ENCODE data around the gene TENM3.
"Not testable (repeated sequence)": the region's sequence is repeated elsewhere in the genome, so short reads cannot be mapped to it uniquely, and the experiment has no call there.

The TENM3 gene

DNA sequence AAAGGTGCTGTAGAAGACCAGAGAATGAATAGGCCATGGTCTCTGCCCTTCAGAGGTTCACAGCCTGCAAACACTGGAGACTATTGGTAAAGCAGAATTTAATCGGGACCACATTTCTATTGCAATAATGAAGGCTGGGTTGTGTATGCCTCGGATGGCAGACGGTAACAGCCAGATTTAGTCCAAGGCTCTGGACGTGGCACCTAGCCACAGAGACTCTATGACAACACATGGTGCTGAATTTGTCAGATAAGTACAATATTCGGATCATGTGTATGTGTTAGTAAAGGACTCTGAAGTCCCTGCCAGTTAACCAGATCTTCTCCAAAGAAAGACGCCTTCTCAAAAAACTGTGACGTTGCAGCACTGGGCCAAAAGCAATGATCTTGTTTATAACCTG, 545.0 kb downstream of the TENM3 start:
- no peak for DNase-seq (ENCODE audit: low spot score)

DNA sequence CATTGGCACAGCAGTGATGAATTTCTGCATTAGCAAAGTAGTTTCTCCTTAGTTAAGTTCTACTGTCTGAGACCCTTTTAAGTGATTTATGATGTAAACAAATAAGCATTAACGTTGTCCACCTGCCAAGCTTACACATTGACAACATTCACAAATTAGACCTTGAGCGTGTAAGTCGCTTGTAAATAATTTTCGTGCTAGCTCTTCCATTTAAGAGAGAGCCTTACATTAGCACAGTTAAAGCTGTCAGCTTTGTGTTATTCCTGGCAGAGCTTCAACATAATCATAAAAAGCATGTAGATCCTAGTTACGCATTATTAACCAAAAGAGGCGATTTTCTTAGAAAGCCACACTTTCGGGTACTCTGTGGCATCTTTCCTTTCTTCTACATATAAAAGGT, 546.3 kb downstream of the TENM3 start:
- no peak for DNase-seq (ENCODE audit: low spot score)

DNA sequence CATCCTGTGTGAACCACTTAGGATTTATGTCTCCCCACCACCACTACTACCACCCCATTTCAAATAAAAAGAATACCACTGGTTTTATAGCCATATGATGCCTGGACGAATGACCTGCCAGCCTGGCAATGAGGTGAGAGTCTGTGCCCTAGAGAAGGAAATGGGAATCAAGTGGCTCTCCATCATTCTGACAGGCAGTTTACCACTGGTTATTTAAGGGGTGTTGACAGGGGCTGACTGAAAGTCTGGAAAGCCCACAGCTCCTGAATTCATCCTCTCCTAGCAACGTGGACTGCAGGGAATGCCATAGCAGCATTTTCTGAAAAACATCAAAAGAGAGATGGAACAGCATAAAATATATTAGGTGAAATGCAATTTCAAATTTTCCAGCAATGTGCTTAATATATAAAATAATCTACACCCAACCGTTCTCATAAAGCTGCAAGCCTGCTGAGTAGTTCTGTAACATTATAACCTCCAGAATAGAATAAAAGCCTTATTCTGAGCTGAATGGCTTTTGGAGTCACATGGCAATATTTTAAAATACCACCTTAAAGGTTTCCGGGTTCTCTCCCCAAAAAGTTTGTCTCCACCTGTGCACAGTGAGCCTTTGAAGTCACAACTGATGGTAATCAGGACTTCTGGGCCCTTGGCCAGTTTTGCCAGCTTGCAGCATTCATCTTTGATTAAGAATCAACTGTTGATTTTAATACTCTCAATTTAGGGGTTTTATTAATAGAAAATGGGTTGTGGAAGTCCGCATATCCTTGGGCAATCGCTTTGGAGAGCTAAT, 552.4 kb downstream of the TENM3 start:
- no peak for DNase-seq (ENCODE audit: low spot score)

DNA sequence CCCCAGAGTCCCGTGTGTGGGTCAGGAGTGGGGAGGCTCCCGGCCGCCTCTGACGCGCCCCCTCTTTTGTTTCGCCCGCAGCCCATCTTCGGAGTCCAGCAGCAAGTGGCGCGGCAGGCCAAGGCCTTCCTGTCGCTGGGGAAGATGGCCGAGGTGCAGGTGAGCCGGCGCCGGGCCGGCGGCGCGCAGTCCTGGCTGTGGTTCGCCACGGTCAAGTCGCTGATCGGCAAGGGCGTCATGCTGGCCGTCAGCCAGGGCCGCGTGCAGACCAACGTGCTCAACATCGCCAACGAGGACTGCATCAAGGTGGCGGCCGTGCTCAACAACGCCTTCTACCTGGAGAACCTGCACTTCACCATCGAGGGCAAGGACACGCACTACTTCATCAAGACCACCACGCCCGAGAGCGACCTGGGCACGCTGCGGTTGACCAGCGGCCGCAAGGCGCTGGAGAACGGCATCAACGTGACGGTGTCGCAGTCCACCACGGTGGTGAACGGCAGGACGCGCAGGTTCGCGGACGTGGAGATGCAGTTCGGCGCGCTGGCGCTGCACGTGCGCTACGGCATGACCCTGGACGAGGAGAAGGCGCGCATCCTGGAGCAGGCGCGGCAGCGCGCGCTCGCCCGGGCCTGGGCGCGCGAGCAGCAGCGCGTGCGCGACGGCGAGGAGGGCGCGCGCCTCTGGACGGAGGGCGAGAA, 556.5 kb downstream of the TENM3 start:
- no peak for DNase-seq (ENCODE audit: low spot score)

DNA sequence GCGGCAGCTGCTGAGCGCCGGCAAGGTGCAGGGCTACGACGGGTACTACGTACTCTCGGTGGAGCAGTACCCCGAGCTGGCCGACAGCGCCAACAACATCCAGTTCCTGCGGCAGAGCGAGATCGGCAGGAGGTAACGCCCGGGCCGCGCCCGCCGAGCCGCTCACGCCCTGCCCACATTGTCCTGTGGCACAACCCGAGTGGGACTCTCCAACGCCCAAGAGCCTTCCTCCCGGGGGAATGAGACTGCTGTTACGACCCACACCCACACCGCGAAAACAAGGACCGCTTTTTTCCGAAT, 557.0 kb downstream of the TENM3 start:
- no peak for DNase-seq (ENCODE audit: low spot score)

DNA sequence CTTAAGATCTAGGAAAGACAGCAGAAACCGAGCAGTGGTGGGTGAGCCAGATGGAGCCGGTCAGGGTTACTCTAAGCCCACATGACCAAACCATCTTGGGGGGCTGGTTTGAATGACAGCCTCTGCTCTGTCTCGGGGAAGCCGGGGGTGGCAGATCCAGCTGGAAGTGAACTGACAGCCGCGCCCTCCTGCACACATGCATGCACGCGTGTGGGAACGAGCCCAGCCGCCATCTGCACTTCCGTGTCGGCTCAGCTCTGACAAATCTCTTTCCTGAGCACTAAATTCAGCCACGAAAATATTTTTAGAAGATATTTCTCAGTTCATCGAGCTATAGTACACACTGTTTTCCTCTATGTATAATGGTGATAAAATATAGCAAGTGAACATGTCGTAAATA, 558.4 kb downstream of the TENM3 start:
- DNase-seq (ENCODE audit: low spot score), result no peak

DNA sequence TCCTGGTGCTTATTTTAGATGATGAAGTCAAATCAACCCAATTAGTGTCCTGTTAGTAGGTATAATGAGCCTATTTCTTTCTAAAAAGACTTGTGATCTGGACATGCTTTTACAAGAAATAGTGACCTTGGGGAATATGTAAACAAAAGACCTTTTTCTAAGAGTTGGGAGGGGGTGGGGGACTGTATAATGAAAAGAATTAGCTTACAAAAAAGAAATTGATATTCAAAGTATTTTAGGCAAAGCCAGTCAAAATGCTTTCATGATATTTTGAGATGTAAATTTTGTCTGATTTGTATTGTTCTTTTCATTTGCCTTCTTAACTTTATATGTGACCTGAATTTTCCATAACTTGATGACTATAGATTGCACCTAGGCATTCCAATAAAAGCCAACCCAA, 559.4 kb downstream of the TENM3 start:
- no peak for DNase-seq (ENCODE audit: low spot score)

DNA sequence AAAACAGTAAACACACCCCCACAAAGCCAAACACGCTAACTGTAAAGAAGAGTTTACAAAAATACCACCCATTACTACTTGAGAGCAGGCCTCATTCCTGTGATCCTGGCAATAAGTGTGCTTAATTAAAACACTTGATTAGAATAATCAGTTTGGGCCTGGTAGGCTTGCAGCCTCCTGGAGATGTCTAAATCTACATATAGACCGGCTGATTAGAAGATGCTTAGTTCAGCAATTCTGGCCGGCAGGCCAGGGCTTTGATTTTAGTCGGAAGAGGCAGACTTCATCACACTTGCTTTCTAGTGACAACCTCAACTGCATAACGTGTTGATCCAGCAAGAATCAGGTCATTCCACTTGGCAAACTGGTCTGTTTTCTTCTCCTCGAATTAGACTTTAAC, 560.0 kb downstream of the TENM3 start:
- no peak for DNase-seq (ENCODE audit: low spot score)

DNA sequence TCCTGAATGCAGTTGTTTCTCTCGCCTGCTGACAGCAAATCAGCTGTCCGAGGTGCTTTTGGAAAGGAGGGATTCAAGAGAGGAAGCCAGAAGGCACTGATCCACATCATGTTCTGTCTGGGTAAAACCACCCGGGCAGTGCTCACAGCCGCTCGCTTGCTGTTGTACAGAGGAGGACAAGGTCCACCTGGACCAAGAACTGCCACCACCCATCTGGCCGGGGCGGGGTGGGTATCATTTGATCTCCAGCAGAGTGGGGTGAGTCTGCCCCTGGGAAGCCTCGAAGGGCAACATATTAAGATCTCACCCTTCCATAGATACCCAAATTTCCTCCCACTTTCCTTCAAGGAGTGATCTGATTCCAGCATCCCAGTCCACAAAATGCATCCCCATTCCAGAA, 560.9 kb downstream of the TENM3 start:
- no peak for DNase-seq (ENCODE audit: low spot score)

DNA sequence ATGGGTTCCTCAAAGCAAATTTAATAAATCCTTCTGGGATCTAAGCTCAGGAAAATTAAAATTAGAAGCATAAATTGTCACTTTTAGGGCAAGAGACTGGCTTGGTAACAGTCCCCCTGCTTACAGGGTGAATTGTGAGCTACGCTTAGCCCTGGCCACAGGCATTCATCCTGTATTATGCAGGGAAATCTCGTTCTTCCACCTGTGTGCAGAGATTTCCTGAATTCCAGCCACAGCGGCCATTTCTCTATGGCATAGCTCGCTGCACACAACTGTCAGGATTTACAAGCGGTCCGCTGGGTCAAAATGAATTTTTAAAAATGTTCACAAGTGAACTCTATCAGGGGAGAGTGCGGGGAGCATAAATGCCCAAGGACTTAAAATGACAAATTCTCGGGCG, 562.1 kb downstream of the TENM3 start:
- DNase-seq (ENCODE audit: low spot score), result no peak

DNA sequence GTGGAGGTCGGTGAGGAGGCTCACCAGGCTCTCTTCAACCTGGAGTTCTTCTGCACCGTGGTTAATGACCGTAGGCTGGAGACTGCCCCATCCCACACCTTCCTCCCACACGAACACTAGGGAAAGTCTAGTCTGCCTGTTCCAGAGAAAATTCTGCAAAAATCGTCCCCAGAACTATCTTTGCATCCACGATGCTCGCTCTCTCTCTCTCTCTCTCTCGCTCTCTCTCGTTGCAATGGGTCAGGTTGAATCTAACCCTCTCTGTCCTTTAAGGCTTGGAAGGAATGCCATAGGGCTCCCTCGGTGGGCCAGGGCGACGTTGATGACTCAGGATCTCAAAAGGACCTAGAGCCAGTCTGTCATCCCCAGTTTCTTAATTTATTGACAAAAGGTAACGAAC, 562.5 kb downstream of the TENM3 start:
- DNase-seq (ENCODE audit: low spot score), result no peak

DNA sequence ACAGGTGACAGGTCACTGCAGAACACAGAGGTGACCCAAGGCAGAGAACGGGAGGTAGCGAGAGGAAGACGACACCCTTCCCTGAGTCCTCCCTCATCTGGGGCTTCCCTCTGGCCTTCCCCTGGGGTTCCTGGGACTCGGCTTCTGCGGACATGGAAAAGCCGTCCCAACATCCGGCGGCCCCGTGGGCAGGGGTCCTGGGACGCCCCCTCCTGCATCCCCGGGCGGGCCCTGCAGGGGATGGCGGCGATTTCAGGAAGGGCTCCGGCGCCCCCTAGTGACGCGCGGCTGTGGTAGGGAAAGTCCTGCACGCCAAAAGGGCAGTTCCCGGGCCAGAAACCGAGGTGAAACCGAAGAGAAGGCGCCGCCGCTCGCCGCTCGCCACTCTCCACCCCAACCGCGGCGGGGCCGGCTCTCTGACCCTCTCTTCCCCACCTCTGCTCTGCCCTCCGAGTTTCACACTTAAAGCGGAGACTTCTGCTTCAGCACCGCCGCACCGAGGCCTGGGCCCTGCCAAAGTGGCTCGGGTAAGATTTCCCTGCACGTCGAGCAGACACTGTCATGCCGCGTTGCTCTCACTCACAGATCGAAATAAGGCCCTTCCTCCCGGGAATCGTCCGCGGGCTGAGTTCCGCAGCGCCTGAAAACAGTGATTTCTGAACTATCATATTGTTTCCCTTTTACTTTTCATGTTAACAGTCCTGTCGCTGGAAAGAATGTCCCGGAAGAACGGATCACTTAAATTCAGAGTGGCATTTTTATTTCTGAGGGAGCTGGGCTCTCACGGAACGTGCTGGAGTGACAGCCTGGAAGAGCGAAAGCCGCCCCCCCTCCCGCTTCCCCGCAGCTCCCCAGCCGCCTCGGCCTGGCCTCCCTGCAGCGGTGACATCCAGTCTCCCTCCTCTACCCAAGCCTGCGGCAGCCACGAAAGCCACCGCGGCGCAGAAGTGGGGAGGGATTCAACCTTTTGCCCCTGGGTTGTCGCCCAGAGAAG, 563.4 kb downstream of the TENM3 start:
- DNase-seq (ENCODE audit: low spot score), result peak; percentile 75

DNA sequence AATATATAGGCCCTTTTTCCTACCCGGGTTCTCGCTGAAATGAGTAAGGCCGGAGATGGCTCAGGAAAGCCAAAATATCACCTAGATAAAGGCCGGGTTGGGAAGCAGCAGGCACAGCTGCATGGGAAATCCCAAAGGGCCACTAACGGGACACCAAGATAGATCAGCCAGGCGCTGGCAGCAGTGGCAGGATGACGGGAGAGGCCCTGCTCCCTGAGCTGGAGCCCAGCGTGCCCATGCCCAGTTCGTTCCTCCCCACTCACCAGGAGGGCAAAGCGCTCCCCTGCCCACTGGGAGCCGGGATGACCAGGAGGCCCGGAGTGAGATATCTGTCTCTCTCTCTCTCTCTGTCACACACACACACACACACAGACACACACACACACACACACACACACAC, 564.1 kb downstream of the TENM3 start:
- no peak for DNase-seq (ENCODE audit: low spot score)

DNA sequence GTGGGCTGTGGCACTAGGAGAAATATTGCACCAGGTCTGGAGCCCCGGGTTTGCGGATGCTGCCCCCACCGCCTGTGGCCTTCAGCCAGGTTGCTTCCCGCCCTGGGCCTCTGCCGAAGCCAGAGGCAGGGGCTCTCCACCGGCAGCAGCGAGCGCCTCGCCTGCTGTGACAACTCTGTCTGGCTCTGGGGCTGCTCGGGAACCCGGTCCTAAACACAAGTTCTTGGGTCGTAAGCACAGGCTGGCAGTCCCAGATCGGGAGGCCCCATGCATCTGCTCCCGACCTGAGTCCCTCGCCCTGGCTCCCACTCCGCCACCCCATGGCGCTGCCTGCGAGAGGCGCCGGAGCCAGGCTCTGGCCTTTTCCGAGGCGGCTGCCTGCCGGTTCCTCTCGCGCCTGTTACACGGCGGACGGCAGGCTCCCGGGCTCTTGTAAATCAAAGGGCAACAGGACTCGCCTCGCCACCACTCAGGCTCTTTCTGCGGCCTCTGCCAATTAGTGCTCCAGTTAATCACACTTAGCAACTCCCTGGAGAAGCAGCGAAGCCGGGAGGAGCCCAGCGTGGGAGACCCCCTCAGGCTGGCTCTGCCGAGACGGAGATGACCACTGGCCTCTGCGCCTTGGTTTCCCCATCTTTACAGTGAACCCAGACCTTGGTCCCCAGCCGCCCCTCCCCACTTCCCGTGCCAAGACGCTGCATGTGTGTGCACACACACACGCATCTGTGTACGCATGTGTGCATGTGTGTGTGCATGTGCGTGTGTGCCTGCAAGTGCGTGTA, 564.8 kb downstream of the TENM3 start:
- DNase-seq (ENCODE audit: low spot score), result no peak

DNA sequence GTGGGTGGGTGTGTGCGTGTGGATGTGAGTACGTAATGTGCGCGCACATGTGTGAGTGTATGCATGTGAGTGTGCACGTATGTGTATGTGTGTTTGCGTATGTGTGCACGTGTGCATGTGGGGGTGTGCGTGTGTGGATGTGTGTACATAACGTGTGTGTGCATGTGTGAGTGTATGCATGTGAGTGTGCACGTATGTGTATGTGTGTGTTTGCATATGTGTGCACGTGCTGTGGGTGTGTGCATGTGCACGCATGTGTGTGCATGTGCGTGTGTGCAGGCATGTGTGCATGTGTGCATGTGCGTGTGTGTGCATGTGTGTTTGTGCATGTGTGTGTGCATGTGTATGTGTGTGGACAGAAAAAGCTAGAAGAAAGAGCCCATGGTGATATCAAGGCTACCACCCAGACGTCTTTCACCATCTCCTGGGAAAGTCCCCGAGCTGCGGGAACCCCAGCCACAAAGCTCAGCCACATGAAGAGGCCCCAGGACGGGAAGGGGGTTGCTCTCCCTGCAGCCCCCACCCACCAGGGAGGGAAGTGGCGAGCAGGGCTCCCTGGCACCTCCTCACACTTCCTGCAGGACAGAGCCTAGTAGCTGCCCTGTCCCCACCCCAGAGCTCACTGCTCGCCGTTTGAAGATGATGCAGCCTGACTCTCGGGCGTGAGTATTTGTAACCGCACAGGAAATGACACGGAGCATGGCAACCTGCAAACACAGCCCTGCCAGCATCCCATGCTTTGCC, 565.6 kb downstream of the TENM3 start:
- peak; percentile 62 for DNase-seq (ENCODE audit: low spot score)

DNA sequence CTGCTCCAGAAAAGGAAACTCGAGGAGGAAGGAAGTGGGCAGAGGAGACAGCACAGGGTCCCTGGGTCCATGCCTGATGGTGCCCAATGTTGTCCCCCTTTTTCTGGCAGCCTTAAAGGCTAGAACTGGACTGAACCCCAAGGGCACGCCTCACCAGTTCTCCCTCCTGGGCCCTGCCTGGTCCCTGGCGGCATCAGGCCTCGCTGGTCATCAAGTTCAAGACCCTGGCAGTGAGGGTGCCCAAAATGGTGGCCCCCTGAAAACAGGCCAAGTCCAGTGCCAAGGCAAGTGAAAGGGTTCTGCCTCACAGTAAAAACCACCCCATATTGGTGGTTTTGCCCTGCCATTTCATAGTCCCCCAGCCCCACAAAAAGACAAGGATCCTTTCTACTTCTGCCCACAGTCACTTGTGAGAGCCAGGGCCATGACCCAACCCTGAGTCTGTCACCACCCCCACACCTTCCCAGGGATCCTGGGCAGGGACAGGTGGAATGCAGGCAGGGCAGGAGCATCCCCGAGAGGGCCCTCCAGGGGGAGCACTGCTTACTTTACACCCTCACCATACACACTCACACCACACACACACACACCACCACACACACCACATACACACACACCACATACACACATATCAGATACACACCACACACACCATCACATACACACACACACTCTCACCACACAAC, 566.4 kb downstream of the TENM3 start:
- DNase-seq (ENCODE audit: low spot score), result no peak

DNA sequence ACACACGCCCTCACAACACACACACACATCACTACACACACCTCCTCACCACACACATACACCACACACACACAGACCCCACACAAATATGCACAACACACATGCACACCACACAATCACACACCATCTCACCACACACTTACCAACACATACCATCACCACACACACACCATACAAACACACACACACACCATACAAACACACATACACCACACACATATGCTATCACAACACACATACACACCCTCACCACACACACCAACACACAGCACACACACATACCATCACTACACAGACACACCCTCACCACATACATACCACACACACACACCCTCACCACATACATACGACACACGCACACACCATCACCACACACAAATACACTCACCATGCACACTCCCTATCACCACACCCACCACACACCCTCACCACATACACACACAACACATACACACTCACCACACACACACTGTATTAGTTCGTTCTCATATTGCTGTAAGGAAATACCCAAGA, 567.0 kb downstream of the TENM3 start:
- DNase-seq (ENCODE audit: low spot score), result no peak

DNA sequence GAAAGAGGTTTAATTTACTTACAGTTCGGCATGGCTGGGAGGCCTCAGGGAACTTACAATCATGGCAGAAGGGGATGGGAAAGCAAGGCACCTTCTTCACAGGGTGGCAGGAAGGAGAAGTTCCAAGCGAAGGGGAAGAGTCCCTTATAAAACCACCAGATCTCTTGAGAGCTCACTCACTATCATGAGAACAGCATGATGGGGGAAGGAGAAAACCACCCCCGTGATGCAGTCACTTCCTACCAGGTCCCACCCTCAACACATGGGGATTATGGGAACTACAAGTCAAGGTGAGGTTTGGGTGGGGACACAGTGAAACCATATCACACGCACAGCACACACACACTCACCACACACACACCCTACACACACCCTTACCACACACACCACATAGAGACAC, 569.7 kb downstream of the TENM3 start:
- no peak for DNase-seq (ENCODE audit: low spot score)

DNA sequence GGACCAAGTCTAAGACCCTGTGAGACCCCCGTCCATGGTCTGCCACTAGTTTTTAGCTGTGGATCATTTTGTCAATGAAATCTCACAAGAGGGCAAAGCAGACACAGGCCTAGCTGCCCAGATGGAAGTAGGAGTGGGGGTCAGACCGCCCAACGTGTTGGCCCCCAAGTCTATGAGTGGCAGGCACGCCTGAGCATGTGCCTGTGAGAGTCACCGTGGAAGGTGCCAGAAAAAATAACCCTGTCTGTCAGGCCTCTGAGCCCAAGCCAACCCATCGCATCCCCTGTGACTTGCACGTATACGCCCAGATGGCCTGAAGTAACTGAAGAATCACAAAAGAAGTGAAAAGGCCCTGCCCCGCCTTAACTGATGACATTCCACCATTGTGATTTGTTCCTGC, 570.9 kb downstream of the TENM3 start:
- not testable (repeated sequence) for DNase-seq (ENCODE audit: low spot score)

DNA sequence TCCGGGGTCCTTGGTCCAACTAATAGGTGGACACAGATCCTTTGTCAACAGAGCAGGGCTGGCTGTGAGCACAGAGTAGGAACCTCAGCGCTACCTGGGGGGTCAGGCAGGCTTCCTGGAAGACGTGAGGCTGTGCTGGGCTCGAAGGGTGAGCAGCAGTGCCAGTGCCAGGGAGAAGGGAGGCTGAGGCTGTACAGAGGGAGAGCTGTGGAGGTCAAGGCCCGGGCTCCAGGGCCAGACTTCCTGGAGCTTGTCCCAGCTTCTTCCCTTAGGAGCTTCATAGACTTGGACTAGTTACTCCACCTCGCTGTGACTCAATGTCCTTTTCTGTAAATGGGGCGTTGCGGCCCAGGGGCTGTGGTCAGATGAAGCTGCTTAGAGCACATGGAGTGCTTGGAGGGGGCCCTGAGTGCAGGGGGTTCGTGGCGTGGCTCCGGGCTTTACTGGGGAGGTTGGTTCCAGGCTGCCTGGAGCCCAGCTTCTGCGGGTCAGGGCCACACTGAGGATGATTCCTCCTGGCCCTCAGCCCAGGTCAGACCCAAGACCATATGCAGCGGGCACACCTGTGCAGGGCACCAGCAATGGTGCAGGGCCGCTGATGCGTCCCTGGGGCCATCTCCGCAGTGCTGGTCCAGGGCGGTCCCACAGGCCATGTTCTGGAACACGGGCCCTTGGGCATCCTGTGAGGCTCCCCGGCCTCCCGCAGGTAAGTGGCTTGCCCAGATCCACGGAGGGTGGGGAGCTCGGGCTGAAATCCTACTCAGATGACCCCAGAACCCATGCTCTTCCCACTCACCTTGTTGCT, 575.9 kb downstream of the TENM3 start:
- no peak for DNase-seq (ENCODE audit: low spot score)

Data from kidney capillary endothelial cell (primary cell).